SH-SY5Y (cell line): ENCODE measurements around the gene CENPN.

Experiments
- GATA2 ChIP-seq: IDR thresholded peaks from 2 replicates; pipeline ENCODE4 v1.6.1; 2011; ENCODE audit warnings: mild to moderate bottlenecking, low read depth, low read length
- GATA3 ChIP-seq: IDR thresholded peaks from 2 replicates; pipeline ENCODE4 v1.6.1; 2011; ENCODE audit warnings: low read depth, mild to moderate bottlenecking, low read length, moderate library complexity

DNA sequence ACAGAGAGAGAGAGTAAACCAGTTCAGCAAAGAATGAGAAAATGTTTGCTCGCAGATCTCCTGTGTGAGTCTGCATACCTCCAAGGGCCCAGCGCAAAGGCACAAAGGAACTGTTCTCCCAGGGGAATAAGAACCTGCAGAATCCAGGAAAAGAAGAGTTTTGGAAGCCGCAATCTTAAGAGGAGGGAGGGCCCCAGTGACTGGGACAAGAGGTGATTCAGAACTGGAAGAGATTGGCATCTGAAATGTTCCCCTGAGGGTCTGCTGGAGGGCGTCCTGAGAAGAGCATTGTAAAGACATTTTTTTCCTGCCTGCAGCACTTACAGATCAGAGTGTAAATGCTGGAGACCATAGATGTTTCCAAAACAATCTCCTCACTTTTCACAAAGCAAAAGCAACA is 34.7 kb downstream of the CENPN start:
- TF ChIP-seq GATA2 (no peak), GATA3 (no peak)
